GM20000 (cell line): ENCODE results near the gene RMND1.

ENCODE experiments used
- DNase-seq: peaks from one replicate; pipeline ENCODE4 v3.0.0; 2012; ENCODE audit warnings: low spot score
- CTCF ChIP-seq: IDR thresholded peaks from 2 replicates; pipeline ENCODE4 v1.5.1; 2012; ENCODE audit warnings: mild to moderate bottlenecking, control low read depth; ENCODE audit errors: extremely low read depth, missing control alignments

Gene RMND1

DNA sequence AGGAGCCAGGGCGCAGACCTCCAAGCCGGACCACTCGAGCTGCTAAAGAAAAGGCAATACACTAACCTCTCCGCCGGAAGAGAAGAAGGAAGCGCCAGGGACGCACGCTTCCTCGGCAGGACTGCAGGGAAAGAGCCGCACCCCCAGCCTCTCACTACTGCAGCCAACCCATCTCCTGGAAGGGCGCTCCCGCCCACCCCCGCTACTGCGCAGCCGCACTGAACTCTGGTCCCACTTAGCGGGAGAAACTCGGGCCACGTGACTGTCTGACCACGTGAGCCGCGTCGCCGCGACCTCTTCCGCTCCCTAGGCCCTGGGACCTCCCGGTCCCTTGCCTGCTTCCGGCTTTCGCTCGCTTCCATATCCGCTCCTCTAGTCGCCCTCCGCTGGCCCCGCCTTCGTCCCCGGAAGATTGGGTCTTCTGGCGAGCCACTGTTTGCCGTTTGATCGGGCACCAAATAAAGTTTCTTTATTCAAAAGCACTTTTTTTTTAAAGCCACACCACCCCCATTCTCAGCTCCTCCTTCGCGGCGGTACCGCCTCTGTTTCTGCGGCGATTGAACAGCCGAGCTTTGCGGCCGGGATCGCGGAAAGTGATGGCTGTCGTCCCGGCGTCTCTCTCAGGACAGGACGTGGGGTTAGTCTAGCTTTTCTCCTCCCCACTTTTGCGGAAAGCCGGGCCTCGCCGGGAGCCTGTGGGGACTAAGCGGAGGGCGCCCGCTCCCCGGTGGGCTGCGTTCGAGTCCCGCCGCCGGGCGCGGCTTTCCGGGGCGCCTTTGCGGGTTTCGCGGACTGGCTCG, at the start of gene RMND1:
Gene RMND1, minus strand, starts transcription at position 177 of the 800 bp plus-strand sequence. CDS start 6,315 bp downstream, outside the sequence.
- no peak for TF ChIP-seq CTCF
- peak; percentile 98 for DNase-seq

DNA sequence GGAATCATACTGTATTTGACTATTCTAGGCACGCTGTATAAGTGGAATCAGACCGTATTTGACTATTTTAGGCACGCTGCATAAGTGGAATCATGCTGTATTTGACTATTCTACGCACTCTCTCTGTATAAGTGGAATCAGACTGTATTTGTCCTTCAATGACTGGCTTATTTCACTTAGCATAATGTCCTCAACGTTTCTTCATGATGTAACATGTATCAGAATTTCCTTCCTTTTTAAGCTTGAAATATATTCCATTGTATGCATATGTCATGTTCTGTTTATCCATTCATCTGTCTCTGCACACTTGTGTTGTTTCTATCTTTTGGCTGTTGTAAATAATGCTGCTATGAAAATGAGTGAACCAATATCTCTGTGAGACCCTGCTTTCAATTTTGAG, 47.6 kb upstream of the RMND1 start:
- no peak for DNase-seq
- TF ChIP-seq CTCF, result no peak

- DNase-seq, result no peak
- TF ChIP-seq CTCF, result no peak
Measured at GRCh38 chr6:151498327-151498726, 46.4 kb upstream of the RMND1 start.

GRCh38 chr6:151497905-151498304, 46.0 kb upstream of the RMND1 start:
- no peak for TF ChIP-seq CTCF
- no peak for DNase-seq

DNA sequence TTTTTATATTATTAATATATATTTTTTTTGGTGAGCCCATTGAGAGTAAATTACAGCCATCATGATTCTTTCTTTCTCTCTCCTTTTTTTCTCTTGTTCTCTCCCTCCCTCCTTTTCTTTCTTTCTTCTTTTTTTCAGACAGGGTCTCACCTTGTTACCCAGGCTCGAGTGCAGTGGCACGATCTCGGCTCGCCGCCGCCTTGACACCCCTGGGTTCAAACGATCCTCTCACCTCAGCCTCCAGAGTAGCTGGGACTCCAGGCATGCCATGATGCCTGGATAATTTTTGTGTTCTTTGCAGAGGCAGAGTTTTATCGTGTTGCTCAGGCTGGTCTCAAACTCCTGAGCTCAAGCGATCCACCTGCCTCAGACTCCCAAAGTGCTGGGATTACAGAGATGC, 43.5 kb upstream of the RMND1 start:
- TF ChIP-seq CTCF, result no peak
- DNase-seq, result no peak

DNA sequence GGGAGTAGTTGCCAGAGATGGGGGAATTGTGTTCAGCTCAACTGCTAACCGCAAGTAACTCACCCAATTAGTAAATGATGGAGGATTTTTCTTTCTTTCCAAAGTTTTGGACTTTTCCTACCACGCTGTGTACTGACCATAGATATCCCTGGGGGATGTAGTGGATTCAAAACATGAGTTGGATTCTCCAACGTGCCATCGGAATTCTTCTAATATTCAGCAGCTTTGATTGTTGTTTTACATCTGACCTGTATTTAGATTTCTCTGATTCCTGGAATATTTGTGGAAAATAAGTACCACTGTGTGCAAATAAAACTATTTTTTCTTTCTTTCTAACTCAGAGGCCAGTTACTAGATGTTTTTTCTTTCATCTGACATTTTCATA, 43.0 kb upstream of the RMND1 start:
- TF ChIP-seq CTCF, result no peak
- DNase-seq, result no peak

DNA sequence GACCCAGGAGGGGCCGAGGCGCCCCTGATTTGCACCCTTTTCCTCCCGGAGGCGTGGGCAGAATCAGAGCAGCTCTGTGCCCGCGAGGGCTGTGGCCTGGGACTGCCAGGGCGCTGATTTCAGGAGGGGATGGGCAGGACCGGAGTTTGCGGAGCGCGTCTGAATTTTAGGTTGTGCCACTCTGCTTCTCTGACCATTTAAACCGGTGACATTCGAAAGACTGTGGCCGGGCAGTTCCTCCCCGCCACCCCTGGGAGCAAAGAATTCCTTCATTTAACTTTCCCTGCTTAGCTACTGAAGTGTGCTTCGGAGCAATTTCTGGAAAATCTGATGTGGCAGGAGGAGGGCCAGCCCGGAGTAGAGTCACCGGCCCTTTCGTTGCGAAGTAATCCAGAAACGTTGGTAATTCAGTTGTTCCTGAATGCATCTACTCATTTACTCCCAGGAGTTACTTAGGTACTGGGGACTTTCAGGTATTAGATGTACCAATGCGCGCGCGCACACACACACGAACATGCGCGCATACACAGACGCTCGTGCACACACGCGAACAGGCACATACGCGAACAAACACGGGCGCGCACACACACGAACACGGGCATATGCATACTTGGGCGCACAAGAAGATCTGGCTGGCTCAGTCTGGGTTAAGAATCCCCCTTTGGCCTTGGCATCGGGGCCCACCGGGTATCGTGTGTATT, 42.5 kb upstream of the RMND1 start:
- TF ChIP-seq CTCF, result no peak

More for the DNA sequence above, 42.5 kb upstream of the RMND1 start:
- DNase-seq, result no peak
